KOPT-K1 (cell line): ENCODE results near the gene ACTL6A.
"Not testable (repeated sequence)": the region's sequence is repeated elsewhere in the genome, so short reads cannot be mapped to it uniquely, and the experiment has no call there.

Experiments used
- H3K27ac ChIP-seq: fragments of 200-600 bp; sonication (generic); 2 replicates; pipeline ENCODE4 v1.5.1; 2016; ENCODE audit warnings: antibody characterized with exemption, mild to moderate bottlenecking, low read depth, low read length; ENCODE audit not compliant: poor library complexity, severe bottlenecking
- H3K36me3 ChIP-seq: fragments of 200-600 bp; sonication (generic); 2 replicates; pipeline ENCODE4 v1.5.1; 2017; ENCODE audit warnings: antibody characterized with exemption, mild to moderate bottlenecking, low read length, moderate library complexity; ENCODE audit not compliant: insufficient read depth
- H3K9me3 ChIP-seq: fragments of 200-600 bp; sonication (generic); 2 replicates; pipeline ENCODE4 v1.5.1; 2017; ENCODE audit warnings: antibody characterized with exemption, low read length, mild to moderate bottlenecking; ENCODE audit not compliant: insufficient read depth, poor library complexity, severe bottlenecking

Gene ACTL6A

DNA sequence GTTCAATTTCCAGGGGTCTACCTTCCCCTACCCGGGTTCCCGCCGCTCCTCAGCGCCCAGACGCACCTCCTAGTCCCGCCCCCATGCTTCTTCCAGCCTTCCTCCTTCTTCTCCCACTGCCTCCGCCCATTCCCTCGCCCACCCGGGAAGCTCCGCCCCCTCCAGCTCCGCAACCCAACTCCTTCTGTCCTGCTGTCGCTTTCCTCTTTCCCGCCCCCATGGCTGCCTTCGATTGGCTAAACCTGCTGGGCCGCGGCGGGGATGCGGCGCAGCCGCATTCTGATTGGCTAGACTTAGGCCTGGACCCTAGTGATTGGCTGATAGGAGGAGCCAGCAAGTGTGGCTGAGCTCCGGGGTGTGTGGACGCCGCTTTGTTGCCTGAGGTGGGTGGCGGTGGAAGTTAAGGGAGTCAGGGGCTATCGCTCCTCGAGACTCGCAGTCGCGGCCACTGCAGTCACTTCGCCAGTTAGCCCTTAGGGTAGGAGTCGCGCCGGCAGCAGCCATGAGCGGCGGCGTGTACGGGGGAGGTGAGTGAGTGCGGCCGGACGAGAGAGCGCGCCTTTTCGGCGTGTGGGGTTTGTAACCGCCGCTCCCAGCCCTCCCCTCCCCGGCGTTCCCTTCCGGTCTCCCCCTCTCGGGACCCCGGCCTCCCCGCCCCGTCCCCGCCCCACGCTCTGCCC, at the start of gene ACTL6A:
TSS of gene ACTL6A (plus strand) at position 336 of the 680 bp plus-strand sequence. CDS start at position 503, 167 bp downstream.
- H3K36me3 ChIP-seq: no peaks in the 10 kb centered on the region
- peak within 1 kb of the TSS; percentile 98 for H3K27ac ChIP-seq
- no peaks in the 10 kb centered on the region for H3K9me3 ChIP-seq

DNA sequence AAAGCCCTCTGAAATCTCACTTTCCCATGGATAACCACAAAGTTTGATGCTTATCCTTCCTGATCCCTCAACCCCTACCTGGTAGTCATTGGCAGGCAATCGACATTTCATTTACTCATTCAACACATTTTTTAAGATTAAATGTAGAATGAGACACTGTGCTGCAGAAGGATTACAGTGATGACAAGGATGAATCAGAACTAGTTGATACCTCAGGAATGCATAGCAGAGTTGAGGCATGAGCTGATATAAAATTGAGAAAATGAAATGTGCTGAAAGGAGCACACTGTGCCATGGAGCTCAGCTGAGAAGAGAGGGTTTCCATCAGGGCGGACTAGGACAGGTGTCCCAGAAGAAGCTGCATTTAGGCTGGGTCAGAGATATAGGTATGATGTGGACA, 48.9 kb upstream of the ACTL6A start:
- Histone ChIP-seq H3K36me3 (no peaks in the 10 kb centered on the region), H3K27ac (no peak overlapping the region), H3K9me3 (no peaks in the 10 kb centered on the region)

DNA sequence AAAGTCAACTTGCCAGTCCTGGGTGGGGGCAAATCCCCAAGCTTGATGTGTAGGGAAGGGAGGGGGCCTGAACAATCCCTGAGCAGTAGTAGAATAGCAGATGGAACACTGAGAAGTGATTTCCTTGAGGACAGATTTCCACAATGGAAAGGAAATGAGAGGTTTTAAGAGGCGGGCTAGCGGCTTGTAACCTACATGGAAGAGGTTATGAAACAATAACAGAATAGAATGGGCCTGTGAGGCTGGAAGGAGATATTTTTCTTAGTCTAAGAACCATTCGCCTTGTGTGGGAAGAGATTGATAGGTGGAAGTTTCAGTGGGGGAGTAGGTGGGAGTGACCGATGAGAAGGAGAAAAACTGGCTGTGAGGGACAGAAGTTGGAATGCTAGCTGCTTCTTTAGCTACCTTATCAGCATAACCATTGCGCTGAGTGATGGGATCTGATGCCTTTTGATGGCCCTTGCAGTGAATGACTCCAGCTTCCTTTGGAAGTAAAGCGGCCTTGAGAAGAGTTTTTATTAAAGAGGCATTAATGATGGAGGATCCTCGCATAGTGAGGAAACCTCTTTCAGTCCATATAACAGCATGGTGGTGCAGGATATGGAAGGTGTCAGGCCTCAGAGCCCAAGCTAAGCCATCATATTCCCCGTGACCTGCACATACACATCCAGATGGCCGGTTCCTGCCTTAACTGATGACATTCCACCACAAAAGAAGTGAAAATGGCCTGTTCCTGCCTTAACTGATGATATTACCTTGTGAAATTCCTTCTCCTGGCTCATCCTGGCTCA, 46.1 kb upstream of the ACTL6A start:
- not testable (repeated sequence) for H3K27ac ChIP-seq, H3K36me3 ChIP-seq

DNA sequence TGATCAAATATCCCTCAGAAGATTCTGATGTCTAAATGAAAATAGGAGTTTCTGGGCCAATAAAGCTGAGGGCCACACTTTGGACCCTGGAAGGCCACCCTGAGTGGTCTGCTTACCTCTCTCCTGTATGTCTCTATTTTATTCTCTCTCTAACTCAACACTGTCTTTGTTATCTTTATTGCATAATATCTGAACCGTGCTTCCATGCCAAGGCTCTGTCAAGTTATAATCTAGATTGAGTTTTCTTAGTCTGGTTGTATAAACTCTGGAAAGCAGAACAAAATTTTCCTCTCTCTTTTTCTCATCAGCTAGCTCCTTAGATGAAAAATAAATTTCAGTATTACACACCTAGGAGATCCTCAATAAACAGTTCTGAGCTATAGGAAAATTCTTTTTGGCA, 36.2 kb upstream of the ACTL6A start:
- H3K27ac ChIP-seq: no peak overlapping the region
- no peaks in the 10 kb centered on the region for H3K9me3 ChIP-seq
- no peaks in the 10 kb centered on the region for H3K36me3 ChIP-seq

More for the DNA sequence above, 46.1 kb upstream of the ACTL6A start:
- H3K9me3 ChIP-seq: not testable (repeated sequence)

DNA sequence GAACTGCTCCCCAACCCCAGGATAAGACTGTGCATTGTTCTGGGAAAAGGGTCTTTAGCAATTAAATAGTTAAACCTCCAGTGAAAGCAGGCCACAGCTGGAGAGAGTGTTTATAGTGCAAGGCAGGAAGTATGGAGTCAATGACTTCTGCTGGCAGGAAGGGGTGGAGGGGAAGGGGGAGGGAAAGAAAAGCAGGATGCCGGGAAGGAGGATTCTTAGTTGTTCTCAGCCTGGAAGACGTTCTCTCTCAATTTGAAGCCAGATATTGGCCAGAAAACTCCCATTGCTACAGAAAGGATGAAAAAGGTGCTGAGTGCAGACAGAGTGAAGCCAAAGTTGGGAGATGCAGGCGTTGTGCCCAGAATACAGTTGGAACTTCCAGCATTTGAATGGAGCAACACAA, 35.7 kb upstream of the ACTL6A start:
- Histone ChIP-seq H3K27ac (no peak overlapping the region), H3K36me3 (no peaks in the 10 kb centered on the region)

DNA sequence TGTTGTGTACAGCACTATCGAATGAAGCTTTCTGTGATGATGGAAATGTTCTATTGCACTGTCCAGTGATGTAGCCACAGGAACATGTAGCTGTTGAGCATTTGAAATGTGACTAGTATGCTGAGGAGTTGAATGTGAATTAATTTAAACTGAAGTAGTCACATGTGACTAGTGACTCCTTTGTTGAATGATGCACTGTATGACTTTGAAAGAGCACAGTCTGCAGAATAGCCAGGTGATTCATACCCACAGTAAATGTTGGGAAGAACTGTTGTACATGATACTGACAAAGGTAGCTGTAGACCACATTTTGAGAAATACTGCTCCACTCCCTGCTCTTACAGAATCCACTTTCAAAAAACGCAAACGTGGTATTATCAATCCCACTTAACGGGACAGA, 34.0 kb upstream of the ACTL6A start:
- Histone ChIP-seq H3K9me3 (no peaks in the 10 kb centered on the region), H3K36me3 (no peaks in the 10 kb centered on the region), H3K27ac (no peak overlapping the region)

More for the DNA sequence above, 35.7 kb upstream of the ACTL6A start:
- no peaks in the 10 kb centered on the region for H3K9me3 ChIP-seq

DNA sequence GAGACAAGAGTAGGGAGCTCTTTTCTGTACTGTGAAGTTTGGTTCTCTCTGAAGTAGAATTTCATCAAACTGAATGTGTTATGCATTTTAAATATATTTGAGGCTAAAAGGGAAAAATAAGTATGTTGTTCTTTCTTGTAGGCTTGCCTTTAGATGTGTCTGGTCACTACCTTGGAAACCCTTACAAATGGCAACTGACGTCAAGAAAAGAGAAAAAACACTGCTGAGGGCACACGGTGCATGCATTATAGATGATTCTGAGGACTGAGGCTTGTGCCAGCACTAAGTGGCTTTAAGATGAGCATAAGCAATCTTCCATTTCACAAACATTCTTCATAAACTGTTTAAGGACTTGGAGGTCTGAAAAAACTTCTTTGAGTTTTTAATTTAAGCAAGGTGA, 31.1 kb upstream of the ACTL6A start:
- H3K36me3 ChIP-seq: no peaks in the 10 kb centered on the region
- H3K9me3 ChIP-seq: no peaks in the 10 kb centered on the region
- no peak overlapping the region for H3K27ac ChIP-seq

DNA sequence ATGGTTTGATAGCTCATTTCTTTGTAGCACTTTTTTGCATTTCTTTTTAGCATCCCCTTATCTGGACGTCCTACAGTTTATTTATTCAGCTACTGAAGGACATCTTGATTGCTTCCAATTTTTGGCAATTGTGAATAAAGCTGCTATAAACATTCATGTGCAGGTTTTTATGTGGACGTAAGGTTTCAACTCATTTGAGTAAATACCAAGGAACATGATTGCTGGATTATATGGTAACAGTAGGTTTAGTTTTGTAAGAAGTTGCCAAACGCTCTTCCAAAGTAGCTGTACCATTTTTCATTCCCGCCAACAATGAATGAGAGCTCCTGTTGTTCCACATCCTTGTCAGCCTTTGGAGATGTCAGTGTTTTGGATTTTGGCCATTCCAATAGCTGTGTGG, 29.5 kb upstream of the ACTL6A start:
- Histone ChIP-seq H3K27ac (no peak overlapping the region), H3K36me3 (no peaks in the 10 kb centered on the region), H3K9me3 (no peaks in the 10 kb centered on the region)

DNA sequence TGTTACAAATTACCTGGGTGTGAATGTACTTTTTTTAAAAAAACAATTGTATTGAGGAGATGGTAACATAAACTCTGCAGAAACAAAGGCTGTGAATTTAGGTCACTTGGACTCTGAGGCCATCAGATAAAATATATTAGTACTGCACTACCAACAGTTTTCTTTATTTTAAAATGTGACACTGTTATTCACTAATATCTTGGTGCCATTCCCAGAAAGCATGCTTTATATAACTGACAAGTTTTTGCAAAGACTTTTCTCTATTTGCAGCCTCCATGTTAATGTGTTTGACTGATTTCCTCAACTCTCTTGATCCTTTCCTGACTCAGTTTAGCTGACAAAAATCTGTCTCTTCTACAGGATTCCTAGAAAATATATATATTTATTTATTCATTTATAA, 26.5 kb upstream of the ACTL6A start:
- Histone ChIP-seq H3K9me3 (no peaks in the 10 kb centered on the region), H3K27ac (no peak overlapping the region)

DNA sequence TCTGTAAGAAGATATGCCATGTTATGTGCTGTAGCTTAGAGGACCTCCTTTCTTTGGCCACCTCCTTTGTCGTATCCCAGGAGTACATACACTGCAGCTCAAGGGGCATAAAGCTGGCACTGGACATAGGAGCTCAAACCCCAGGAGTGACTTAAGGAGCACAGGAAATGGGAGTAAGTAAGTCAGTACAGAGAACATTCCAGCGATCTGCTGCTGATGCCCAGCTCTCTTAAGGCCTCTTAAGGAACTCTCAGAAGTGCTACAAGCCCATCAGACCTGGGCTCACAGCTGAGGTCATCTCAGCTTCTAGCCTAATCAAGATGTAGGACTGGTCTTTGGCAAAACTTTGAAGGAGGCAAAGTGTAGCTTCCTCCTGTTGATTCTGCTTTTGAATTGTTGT, 21.6 kb upstream of the ACTL6A start:
- Histone ChIP-seq H3K9me3 (no peaks in the 10 kb centered on the region), H3K27ac (no peak overlapping the region), H3K36me3 (no peaks in the 10 kb centered on the region)

More for the DNA sequence above, 26.5 kb upstream of the ACTL6A start:
- H3K36me3 ChIP-seq: no peaks in the 10 kb centered on the region

DNA sequence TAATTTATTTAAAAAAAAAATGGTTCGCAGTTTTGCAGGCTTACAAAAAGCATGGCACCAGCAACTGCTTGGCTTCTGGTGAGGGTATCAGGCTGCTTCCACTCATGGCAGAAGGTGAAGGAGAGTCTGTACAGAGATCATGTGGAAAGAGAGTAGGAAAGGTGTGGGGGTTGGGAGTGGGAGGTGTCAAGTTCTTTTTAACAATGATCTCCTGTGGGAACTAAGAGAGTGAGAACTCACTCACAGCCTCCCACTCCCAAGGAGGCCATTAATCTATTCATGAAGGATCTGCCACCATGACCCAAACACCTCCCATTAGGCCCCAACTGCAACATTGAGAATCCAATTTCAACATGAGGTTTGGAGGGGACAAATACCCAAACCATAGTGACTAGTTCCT, 21.1 kb upstream of the ACTL6A start:
- Histone ChIP-seq H3K27ac (no peak overlapping the region), H3K9me3 (no peaks in the 10 kb centered on the region), H3K36me3 (no peaks in the 10 kb centered on the region)

DNA sequence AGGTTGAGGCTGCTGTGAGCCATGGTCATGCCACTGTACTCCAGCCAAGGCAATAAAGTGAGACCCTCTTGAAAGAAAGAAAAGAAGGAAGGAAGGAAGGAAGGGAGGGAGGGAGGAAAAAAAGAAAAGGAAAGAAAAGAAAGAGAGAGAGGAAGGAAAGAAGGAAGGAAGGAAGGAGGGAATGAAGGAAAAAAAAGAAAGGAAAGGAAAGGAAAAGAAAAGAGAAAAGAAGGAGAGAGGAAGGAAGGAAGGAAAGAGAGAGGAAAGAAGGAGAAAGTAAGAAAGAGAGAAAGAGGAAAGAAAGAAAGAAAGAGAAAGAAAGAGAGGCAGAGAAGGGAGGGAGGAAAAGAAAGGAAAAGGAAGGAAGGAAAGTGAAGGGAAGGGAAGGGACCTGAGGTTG, 20.4 kb upstream of the ACTL6A start:
- no peaks in the 10 kb centered on the region for H3K36me3 ChIP-seq
- no peak overlapping the region for H3K27ac ChIP-seq
- H3K9me3 ChIP-seq: no peaks in the 10 kb centered on the region

DNA sequence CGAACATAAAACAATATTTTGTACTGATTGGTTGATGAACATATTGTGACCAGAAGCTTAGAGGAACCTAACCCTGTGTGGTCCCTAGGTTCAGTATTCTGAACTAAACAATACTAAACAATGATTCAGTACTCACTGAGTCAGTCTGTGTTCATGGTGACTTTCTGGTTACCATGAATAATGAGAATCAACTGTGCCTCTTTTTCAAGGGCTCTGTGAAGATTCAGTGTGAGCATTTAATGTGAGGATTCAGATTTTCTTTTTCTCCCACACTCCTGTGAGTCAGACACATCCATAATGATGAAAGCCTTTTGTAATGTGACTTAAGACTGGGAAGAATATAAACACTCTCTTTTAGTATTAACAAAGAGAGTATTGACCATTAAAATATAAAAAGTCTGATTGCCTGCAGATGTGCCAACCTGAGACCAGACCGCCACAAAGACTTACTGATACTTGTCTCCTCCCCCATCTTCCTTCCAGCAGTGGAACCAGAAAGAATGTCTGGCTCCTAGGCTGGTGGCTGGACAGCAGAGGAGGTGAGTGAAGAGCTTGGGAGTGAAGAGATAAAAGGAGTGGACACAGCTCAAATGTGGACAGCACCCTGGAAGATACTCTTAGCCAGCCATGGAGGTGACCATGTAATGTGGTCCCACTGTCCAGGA, 17.6 kb upstream of the ACTL6A start:
- Histone ChIP-seq H3K9me3 (no peaks in the 10 kb centered on the region), H3K27ac (no peak overlapping the region), H3K36me3 (no peaks in the 10 kb centered on the region)

DNA sequence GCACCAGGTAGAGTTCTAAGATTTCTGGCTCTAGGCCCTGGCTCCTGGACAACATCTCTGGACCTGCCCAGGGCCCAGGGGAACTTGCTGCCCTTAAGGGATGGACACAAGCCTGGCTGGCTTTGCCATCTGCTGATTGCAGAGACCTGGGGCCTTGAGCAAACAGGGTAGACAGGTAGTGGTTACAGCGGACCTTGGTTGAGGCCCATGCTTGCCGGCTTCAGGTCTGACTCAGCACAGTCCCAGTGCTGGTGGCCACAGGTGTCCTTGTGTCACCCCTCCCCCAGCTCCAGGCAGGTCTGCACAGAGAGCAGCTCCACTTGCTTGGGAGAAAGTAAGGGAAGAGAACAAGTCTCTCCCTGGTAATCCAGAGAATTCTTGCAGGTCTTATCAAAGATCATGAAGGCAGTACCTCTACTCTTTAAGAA, 15.9 kb upstream of the ACTL6A start:
- no peak overlapping the region for H3K27ac ChIP-seq
- no peaks in the 10 kb centered on the region for H3K9me3 ChIP-seq
- no peaks in the 10 kb centered on the region for H3K36me3 ChIP-seq

DNA sequence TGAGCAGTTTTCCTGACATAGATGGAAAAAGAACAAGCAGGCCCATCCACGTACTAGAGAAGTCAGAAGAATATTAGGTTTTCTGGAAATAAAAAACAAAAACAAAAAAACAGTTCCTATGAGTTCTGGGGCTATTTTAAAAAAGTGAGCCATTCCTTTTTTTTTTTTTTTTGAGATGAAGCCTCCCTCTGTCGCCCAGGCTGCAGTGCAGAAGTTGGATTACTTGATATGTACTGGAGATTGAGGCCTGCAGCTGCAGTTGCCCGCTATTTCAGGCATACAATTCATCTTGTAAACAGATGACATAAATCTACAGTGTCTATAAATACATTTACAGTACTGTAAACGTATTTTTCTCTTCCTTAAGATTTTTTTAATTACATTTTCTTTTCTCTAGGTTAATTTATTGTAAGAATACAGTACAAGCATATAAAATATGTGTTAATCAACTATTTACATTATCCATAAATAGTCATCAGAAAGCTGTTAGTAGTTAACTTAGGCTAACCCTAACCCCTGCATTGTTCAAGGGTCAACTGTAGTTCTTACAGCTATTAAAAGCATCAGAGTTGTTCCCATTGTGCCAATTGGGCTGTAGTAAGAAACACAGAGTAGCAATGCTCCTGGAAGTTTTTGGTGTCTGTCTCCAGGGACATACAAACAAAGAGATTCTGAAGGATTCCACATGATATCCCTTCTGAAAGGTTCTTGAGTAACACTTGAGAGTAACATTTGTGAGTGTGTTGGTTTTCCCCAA, 11.2 kb upstream of the ACTL6A start:
- H3K9me3 ChIP-seq: no peaks in the 10 kb centered on the region
- no peak overlapping the region for H3K27ac ChIP-seq
- no peaks in the 10 kb centered on the region for H3K36me3 ChIP-seq
